Erythroblast (primary cell): ENCODE measurements around the gene SEC14L6.

Experiments
- DNase-seq, 2 experiments: peaks; one replicate each; lab custom pipeline; 2025; lab: John Stamatoyannopoulos, UW
- GATA1 ChIP-seq: IDR thresholded peaks from 2 replicates; pipeline ENCODE4 v1.6.1; 2011; ENCODE audit warnings: low read depth, mild to moderate bottlenecking, control low read depth, low read length, moderate library complexity
- POLR2A ChIP-seq: IDR thresholded peaks from 2 replicates; pipeline ENCODE4 v1.6.1; 2011; ENCODE audit warnings: mild to moderate bottlenecking, low read length

The SEC14L6 gene

DNA sequence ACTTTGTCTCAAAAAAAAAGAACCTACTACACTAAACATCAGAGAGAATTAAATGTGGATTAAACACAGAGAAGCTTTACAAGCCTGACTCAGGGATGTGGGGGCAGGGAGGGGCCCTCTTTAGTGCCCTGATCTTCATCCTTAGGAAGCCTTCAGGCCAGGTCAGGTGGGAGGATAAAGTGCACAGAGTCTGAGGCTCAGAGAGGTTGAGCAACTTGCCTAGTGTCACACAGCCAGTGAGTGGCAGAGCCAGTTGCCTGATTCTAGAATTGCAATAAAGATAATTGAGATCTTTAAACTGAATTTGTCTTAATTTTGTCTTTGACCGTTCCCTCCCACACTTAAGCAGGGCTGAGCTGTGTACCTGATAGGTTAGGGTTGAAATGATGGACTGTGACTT, 7.2 kb downstream of the SEC14L6 start:
- TF ChIP-seq POLR2A: no peak
- TF ChIP-seq GATA1: no peak
- DNase-seq: no peak

DNA sequence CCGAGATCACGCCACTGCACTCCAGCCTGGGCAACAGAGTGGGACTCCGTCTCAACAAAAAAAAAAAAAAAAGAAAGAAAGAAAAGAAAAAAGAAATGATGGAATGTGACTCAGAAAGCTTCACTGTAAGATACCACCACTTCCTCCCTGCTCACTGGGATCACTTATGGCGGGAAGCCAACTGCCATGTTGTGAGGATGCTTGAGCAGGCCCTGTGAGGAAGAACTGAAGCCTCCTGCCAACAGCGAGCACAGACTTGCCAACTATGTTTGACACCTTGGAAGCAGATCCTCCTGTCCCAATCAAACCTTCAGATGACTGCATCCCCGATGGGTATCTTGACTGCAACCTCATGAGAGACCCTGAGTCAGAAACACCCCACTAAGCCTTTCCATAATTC, 8.3 kb downstream of the SEC14L6 start:
- TF ChIP-seq GATA1 (no peak), POLR2A (no peak)

DNA sequence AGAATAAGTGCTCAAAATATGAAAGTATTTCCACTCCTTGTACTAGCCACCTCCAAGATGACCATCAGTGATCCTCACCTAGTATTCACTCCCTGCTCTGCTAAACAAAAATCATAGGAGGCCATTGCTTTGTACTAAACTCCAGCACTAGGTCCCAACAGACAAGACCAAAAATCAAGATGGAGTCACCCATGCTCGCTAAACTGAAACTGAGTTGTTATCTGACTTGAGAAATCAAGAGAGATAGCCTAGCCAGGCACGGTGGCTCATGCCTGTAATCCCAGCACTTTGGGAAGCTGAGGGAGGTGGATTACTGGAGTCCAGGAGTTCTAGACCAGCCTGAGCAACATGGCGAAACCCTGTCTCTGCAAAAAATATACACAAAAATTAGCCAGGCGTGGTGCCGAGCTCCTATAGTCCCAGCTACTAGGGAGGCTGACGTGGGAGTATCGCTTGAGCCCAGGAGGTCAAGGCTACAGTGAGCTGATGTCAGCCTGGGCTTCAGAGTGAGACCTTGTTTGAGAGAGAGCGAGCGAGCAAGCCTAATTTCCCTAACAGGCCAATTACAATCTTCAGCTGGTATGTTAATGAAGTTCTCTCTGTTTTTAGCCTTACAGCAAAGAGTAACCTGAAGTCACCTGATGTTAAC, 9.3 kb downstream of the SEC14L6 start:
- TF ChIP-seq GATA1 (no peak), POLR2A (no peak)
- no peak for DNase-seq

More for the DNA sequence above, 8.3 kb downstream of the SEC14L6 start:
- no peak for DNase-seq

DNA sequence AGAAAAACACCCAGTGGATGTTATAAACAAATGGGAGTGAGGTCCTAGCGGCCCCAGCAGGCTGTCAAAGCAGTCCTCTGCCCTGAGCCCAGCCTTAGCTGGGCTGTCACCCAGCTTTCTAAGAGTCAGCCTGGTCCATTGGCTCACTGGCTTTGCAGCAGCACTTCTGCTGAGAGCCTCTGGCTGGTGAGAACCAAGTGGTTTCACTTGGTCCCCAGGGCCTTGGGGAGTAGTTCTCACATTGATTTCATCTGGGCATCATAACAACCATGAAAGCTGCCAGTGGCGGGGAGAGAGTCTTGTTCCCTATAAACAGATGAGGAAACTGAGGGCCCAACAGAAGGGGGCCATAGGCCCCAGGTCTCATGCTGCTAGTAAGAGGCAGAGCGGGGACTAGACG, 11.4 kb downstream of the SEC14L6 start:
- no peak for DNase-seq
- no peak for TF ChIP-seq GATA1
- no peak for TF ChIP-seq POLR2A

DNA sequence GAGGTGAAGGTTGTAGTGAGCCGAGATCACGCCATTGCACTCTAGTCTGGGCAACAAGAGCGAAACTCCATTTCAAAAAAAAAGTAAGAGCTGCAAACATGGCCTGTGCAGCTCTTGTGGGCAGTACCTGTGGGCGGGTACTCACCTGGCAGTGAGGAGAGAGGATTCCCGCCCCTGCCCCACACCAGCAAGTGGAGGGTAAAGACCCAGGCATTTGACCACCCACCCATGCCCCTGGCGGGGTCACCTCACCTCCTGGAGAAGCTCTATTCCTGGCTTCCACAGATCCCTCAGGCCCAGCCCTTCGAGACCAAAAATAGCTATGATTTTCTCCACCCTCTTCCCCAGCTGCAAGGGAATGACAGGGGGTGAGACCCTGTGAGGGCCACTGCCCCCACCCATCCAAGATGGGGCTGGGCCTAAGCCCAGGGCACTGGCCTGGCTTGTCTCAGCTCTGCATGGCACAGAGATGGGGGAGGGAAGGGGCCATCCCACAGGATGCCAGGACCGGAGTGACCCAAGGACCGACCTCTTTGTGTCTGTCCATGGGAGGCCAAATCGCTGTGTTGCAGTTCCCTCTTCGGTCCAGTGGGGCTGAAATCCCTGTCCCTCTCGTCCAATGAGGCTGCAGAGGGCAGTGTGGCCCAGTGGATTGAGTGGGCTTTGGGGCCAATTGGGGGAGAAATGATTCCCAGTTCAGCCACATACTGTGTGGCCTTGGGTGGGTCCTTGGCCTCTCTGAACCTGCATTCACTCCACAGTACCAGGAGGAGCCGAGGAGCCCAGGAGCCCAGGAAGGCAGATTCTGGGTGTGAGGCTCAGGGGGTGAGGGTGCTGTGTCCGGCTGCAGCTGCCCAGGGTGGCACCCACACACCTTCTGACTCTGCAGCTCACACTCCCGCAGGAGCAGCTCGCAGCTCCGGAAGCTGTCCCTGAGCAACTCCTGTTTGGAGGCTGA, 14.6 kb downstream of the SEC14L6 start:
- TF ChIP-seq POLR2A: no peak
- TF ChIP-seq GATA1: no peak
- no peak for DNase-seq

DNA sequence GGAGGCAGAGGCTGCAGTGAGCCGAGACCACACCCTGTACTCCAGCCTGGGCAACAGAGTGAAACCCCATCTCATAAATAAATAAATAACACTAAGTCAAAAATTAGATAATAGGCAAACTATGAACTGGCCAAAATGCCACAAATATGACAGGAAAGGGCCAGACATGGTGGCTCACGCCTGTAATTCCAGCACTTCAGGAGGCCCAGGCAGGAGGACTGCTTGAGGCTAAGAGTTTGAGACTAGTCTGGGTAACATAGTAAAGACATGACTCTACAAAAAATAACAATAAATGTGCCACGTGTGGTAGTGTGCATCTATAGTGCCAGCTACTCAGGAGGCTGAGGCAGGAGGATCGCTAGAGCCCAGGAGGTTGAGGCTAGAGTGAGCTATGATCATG, 19.9 kb downstream of the SEC14L6 start:
- TF ChIP-seq GATA1 (no peak), POLR2A (no peak)
- DNase-seq: no peak

DNA sequence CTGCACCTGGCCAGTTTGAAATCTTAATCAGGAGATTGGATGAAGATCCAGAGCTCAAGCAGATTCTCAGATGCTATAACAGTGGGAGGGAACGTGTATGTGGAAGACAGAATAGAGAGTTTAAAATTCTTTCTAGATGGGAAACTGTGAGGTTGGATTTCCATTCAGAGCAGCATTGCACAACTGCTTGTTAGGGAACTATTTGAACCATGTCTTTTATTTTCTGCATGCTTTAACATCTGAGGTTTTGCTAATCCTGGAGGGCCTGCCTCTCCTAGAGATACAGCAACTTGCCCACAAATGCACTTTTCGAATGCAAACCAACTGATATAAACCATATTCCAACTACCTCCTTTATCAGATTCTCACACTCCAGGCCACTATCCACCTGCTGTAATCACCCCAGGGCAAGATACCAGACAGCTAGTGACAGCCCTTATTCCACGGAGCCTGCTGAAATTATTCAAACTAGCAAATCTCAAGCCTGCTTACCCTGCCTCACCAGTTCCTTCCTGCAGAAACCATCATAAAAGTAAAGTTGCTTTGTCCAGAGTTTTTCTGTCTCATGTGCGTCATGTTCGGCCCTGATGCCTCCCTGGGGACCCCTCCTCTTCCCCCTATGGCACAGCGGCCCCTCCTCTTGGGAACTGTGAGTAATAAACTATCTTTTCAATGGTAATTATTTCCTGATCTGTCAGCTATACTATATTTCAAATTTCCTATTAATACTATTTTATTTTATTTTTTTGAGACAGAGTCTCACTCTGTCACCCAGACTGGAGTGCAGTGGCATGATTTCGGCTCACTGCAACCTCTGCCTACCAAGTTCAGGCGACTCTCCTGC, 22.7 kb downstream of the SEC14L6 start:
- DNase-seq: peak; percentile 29 to 84
- TF ChIP-seq GATA1: no peak
- no peak for TF ChIP-seq POLR2A

DNA sequence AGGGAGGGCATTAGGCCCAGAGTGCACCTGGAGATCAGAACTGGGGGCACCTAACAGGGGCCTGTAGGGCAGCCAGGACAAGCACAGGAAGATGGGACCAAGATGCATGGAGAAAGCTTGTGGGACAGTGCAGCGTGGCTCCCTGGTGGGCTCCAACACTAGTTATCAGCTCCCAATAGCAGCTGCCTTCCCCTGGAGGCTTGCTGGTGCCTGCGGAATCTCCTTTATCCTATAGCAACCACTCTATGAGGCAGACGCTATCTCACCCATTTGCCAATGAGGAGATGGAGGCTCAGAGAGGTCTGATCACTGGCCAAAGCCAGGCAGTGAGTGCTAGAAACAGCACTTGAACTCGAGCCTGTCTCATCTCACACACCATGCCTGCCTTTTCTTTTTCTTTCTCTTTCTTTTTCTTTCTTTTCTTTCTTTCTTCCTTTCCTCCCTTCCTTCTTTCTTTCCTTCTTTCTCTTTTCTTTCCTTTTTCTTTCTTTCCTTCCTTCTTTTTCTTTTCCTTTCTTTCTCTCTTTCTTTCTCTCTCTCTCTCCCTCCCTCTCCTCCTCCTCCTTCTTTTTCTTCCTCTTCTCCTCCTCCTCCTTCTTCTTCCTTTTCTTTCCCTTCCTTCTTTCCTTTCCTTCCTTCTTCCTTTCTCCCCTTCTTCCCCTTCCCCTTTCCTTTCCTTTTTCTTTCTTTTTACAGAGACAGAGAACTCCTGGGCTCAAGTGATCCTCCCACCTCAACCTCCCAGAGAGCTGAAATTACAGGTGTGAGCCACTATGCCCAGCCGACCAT, 25.0 kb downstream of the SEC14L6 start:
- DNase-seq: no peak
- TF ChIP-seq GATA1 (no peak), POLR2A (no peak)

DNA sequence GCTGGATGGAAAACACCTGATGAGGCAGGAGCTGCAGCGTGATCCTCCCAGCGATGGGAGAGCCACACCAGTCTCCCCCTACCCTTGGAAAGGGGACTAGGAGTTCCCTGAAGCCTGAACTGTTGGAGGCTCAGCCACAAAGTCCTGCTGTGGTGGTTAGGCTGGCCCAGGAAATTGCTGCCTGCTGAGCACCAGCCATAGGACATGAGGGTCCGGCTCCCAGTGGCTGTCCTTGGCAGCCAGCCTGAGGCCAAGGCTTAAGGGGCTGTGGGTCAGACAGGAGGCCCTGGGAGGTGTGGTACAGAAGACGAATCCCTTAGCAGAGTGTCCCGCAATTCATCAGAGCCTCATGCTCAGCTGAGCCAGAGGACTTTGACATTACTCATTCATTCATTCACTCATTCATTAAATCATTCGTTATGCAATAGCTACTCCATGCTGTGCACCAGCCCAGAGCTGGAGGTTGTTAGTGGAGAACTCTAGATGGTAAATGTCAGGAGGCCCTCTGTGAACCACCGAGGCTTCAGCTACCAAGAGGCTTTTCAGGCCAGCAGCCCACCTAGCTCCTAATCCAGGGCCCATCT, 26.6 kb downstream of the SEC14L6 start:
- DNase-seq: no peak

DNA sequence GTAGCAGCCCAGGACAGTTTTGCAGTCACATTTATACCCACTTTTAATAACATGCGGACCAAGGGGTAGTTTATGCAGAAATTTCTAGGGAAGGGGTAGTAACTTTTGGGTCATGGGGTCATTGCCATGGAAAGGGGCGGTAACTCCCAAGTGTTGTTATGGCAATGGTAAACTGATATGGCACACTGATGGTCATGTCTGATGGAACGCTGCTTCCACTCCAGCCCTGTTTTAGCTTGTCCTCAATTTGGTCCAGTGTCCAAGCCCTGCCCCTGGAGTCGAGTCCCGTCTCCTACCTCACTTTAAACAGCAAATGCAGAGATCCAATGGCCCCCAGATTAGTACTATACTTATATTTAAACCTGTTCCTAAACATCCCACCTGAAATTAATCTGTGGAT, 29.8 kb downstream of the SEC14L6 start:
- no peak for TF ChIP-seq POLR2A
- no peak for TF ChIP-seq GATA1
- DNase-seq: no peak

More for the DNA sequence above, 26.6 kb downstream of the SEC14L6 start:
- TF ChIP-seq POLR2A: no peak
- TF ChIP-seq GATA1: no peak

DNA sequence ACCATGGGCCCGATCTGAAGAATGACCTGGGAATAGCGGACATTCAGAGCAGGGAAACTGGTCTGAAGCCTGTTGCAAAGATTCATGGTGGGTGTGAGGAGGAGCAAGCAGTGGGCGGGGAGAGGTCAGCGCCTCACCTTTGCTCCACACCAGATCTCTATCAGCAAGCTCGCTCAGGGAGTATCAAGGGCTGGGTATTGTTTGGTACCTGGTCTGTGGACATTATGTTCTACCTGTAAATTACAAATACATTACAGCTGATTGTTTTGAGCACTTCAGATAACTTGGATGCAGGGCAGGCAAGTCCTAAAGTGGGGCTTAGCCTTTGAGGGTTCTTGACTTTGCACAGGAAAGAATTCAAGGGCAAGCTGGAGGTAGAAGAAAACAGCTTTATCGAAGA, 30.3 kb downstream of the SEC14L6 start:
- no peak for DNase-seq
- no peak for TF ChIP-seq GATA1
- no peak for TF ChIP-seq POLR2A

DNA sequence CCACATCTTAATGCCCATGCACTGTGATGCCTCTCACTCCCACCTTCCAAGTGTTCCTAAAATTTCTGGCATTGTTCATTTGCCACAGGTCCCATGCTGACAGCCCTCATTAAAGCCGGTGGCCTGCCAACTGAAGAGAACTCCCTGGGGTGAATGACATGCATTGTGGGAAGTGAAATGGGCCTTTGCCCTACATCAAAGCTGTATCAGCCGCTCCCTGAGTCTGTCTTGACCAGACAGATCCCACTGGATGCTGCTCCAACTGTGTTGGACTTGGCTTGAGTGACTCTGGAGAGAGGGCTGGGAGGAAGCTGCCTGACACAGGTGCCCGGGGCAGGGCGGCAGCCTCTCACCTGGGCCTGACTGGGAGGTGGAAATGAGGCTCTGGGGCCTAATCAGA, 32.3 kb downstream of the SEC14L6 start:
- DNase-seq: no peak
- TF ChIP-seq GATA1 (no peak), POLR2A (no peak)

DNA sequence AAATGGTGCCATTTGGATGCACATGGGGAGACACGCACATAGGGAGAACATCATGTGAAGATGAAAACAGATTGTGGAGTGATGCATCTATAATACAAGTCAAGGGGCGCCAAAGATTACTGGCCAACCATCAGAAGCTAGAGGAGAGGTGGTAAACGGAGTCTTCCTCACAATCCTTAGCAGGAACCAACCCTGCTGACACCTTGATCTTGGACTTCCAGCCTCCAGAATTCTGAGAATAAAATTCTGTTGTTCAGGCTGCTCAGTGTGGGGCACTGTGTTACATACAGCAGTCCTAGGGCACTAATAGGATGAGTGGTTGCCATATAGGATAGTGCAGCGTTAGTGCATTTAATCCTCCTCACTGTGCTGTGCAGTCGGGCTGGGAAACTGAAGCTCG, 33.1 kb downstream of the SEC14L6 start:
- no peak for TF ChIP-seq POLR2A
- no peak for TF ChIP-seq GATA1
- DNase-seq: no peak
